Stimulated activated CD4-positive, alpha-beta T cell treated with anti-CD3 and anti-CD28 coated beads, Interleukin-2, amount 100 ng/mL, for 24 hours (primary cell): Measurements from ENCODE around the gene EMILIN2.

ENCODE experiments used
- DNase-seq, 2 donors: peaks; one replicate each; pipeline ENCODE4 v3.0.0-alpha.2; 2020

EMILIN2 gene

DNA sequence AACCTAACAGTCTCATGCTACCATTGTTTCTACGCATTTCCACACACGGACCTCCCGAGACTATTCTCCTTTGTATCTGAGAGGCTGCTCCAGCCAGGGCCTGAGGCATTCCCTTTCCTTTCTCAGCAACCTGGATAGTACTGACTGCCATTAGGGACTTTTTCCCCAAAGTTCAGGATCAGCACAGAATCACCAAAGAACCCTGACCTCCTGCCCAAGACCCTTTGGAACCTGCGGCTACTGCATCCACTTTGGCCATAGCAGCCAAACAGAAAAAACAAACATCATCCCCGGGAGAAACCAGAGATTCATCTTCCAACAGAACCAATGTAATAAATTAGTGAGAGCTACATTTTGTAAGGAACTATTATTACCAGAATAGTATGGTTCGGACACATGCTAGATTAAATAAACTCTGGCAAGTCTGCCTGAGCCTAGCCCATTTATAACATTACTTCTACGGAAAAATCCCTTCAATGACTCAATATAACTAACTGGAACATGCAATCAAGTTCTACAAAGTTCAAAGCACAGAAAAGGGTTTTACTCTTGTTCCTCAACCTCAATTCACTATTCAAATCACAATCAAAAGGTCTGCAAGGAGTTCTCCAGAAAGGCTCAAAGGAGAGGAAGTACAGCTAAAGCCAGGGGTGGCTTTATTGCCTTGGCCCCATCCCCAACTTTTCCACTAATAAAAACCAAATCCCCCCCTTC lies 114.3 kb downstream of the EMILIN2 start:
- no peak for DNase-seq

DNA sequence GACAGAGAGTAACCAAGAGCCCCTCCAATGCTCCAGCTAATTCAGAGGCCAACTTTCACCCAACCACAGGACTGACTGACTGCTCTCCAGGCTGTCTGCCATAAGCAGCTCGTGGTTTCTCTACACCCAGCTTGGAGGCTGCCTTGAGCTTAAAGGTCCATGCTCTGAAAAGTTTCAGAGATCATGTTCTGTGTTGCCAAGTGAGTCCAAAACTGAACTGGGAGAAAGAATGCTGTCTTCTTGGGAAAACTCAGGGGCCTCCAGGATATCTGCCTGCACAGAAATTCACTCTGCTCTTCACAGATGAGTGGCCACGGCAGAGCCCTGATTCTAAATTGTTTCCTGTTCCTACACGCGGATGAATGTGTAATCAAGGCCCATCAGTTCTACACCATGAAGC lies 115.0 kb downstream of the EMILIN2 start:
- no peak for DNase-seq

DNA sequence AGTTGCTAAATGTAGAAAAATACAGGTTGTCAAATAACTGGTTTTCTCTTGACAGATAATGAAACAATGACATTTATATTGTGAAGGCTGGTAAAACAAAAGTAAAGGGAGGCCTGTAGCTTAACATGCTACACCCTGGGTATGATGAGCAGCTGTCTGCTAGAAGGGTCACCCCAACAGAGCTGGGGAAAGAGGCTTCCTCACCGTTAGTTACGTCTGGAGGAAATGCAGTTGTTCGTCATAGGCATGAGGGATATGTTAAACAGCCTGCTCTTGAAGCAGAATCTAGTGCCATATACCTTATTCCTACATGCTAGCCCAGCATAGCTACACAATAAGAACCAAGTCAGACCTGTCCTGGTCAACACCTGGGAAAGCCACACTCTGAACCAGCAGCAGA lies 116.2 kb downstream of the EMILIN2 start:
- DNase-seq: peak in 1 of 2 donors; percentile 37

DNA sequence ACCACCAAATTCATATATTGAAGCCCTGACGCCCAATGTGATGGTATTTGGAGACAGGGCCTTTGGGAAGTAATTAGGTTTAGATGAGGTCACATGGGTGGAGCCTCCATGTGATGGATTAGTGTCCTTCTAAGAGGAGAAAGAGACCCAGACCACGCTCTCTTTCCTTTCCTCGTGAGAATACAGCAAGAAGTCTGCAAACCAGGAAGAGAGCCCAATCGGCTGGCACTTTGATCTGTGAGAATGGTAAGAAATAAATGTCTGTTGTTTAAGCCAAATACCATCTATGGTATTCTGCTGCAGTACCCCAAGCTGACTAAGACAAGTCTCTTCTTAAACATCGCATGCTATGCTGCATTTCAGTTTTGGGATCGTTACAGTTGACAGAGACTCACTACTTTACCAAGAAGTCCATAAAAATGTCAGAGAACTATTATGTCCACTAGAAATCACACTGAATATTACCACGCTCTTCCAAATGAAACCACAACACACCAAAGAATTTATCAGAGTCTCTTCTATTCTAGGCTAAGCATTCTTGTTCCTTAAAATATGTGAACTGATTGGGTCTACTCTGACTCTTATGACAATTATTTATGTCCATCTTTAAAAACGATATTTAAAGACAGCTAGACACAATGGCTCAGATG lies 117.7 kb downstream of the EMILIN2 start:
- DNase-seq: no peak
